CD14-positive monocyte (primary cell): ENCODE measurements around the gene PAQR5. TPM values are rescaled to one million over a fixed set of nuclear protein-coding genes. Genes with fewer than 3 reads are reported as not detected.

Experiments used
- DNase-seq, 3 donors: peaks; one replicate each; pipeline ENCODE4 v3.0.0-alpha.2; 2011 to 2022
- H2AFZ ChIP-seq: 2 replicates; pipeline ENCODE4 v1.6.0; 2012; ENCODE audit warnings: mild to moderate bottlenecking, low read depth, low read length, inconsistent platforms; ENCODE audit not compliant: insufficient read depth, poor library complexity, severe bottlenecking
- H3K27ac ChIP-seq, 2 donors: 1 replicate in 1 of 2; 2 replicates in 1 of 2; pipeline ENCODE4 v1.5.1; 2012 to 2013; ENCODE audit warnings: low read length in 2 of 2, control low read depth in 1 of 2, inconsistent platforms in 1 of 2, low read depth in 1 of 2, mild to moderate bottlenecking in 1 of 2
- H3K27me3 ChIP-seq, 2 donors: one replicate each; pipeline versions ENCODE4 v1.6.0 to v1.6.1; 2011 to 2013; ENCODE audit warnings: low read length in 2 of 2; ENCODE audit not compliant: control insufficient read depth in 2 of 2, insufficient read depth in 2 of 2
- H3K36me3 ChIP-seq, 2 donors: replicated peaks in 1 of 2; 1 replicate in 1 of 2; 2 replicates in 1 of 2; pipeline versions ENCODE4 v1.5.1 to v1.6.1; 2012 to 2013; ENCODE audit warnings: low read length in 2 of 2, control low read depth in 1 of 2, inconsistent platforms in 1 of 2, mild to moderate bottlenecking in 1 of 2; ENCODE audit not compliant: insufficient read depth in 2 of 2, control insufficient read depth in 1 of 2
- H3K4me1 ChIP-seq, 2 donors: 1 replicate in 1 of 2; 2 replicates in 1 of 2; pipeline versions ENCODE4 v1.5.1 to v1.6.1; 2012 to 2013; ENCODE audit warnings: low read length in 2 of 2, control low read depth in 1 of 2, inconsistent platforms in 1 of 2, mild to moderate bottlenecking in 1 of 2, moderate library complexity in 1 of 2; ENCODE audit not compliant: insufficient read depth in 2 of 2, control insufficient read depth in 1 of 2
- H3K4me2 ChIP-seq: replicated peaks from 2 replicates; pipeline ENCODE3; 2012; ENCODE audit warnings: low read length, moderate library complexity, mild to moderate bottlenecking; ENCODE audit not compliant: poor library complexity, severe bottlenecking; ENCODE audit errors: extremely low read depth
- H3K4me3 ChIP-seq, 3 experiments: fragments of 200-600 bp in 1 of 3; sonication (generic) in 1 of 3; replicated peaks in 1 of 3; 1 replicate in 2 of 3; 2 replicates in 1 of 3; pipeline ENCODE4 v1.5.1; 2011 to 2013; ENCODE audit warnings: low read length in 3 of 3, mild to moderate bottlenecking in 3 of 3, control low read depth in 2 of 3, low read depth in 2 of 3, inconsistent platforms in 1 of 3, moderate library complexity in 1 of 3
- H3K79me2 ChIP-seq: 2 replicates; pipeline ENCODE4 v1.6.0; 2012; ENCODE audit warnings: mild to moderate bottlenecking, control low read depth, inconsistent platforms, low read length, moderate library complexity; ENCODE audit not compliant: insufficient read depth
- H3K9ac ChIP-seq: 2 replicates; pipeline ENCODE4 v1.6.0; 2017; ENCODE audit warnings: low read length, mild to moderate bottlenecking; ENCODE audit not compliant: insufficient read depth, poor library complexity, severe bottlenecking
- H3K9me3 ChIP-seq, 2 donors: replicated peaks in 1 of 2; 1 replicate in 1 of 2; 2 replicates in 1 of 2; pipeline versions ENCODE4 v1.5.1 to v1.6.1; 2012 to 2013; ENCODE audit warnings: low read length in 2 of 2, control low read depth in 1 of 2; ENCODE audit not compliant: control insufficient read depth in 1 of 2, insufficient read depth in 1 of 2
- H4K20me1 ChIP-seq: 2 replicates; pipeline ENCODE4 v1.6.0; 2012; ENCODE audit warnings: mild to moderate bottlenecking, low read length, control low read depth, moderate library complexity; ENCODE audit not compliant: insufficient read depth
- H3K27ac Mint-ChIP-seq, 7 donors: one replicate each; pipeline ENCODE4 v1.8.0; 2020; ENCODE audit warnings: mild to moderate bottlenecking in 7 of 7, mixed read lengths in 7 of 7, moderate library complexity in 6 of 7, inconsistent platforms in 2 of 7
- H3K27me3 Mint-ChIP-seq, 3 donors: one replicate each; pipeline ENCODE4 v1.8.0; 2021 to 2022; ENCODE audit warnings: low read depth in 3 of 3, mild to moderate bottlenecking in 3 of 3, mixed read lengths in 3 of 3, moderate library complexity in 3 of 3, inconsistent platforms in 1 of 3
- H3K36me3 Mint-ChIP-seq, 2 donors: one replicate each; pipeline ENCODE4 v1.8.0; 2020; ENCODE audit warnings: mixed read lengths in 2 of 2, inconsistent platforms in 1 of 2, mild to moderate bottlenecking in 1 of 2
- H3K4me1 Mint-ChIP-seq: one replicate; pipeline ENCODE4 v1.8.0; 2020; ENCODE audit warnings: mild to moderate bottlenecking, mixed read lengths
- H3K4me3 Mint-ChIP-seq, 2 donors: one replicate each; pipeline ENCODE4 v1.8.0; 2020; ENCODE audit warnings: mild to moderate bottlenecking in 2 of 2, mixed read lengths in 2 of 2, moderate library complexity in 1 of 2
- H3K9me3 Mint-ChIP-seq, 7 donors: one replicate each; pipeline ENCODE4 v1.8.0; 2020 to 2022; ENCODE audit warnings: mixed read lengths in 7 of 7, mild to moderate bottlenecking in 6 of 7, moderate library complexity in 6 of 7, inconsistent platforms in 2 of 7
- CTCF ChIP-seq: fragments of 200-600 bp; IDR thresholded peaks from one replicate; pipeline ENCODE4 v1.8.0; 2022; ENCODE audit warnings: antibody characterized with exemption, mild to moderate bottlenecking
- WGBS: methylation state at CpG from one replicate; pipeline ENCODE4 v1.1.5; 2013; ENCODE audit warnings: missing lambda C conversion rate; ENCODE audit not compliant: insufficient coverage; 5-methylcytosine and 5-hydroxymethylcytosine counted together
- intact Hi-C, 2 donors: fragments of 100-400 bp; cut with micrococcal nuclease; formaldehyde crosslinking; loops; one replicate each; pipeline versions ENCODE4 v1.15.0 to v1.15.1; 2023
- polyA plus RNA-seq, 3 donors: library from polyadenylated mRNA; depleted of rRNA in 1 of 3; unstranded in 2 of 3; stranded (reverse) in 1 of 3; fragments of 300-500 nt in 2 of 3; fragments of >200 nt in 1 of 3; fragmentation: Illumina TruSeq in 2 of 3; gene quantifications; 1 replicate in 2 of 3; 2 replicates in 1 of 3; pipeline ENCODE4 v1.2.3, GENCODE V29; 2012 to 2021

Gene PAQR5
- polyA plus RNA-seq, 3 donors: not detected

- Histone ChIP-seq H3K9me3 (no peaks in the 10 kb centered on the region), H3K27me3 (no peaks in the 10 kb centered on the region), H3K27ac (no peak overlapping the region), H2AFZ (no peak overlapping the region), H4K20me1 (no peaks in the 10 kb centered on the region), H3K4me1 (no peaks in the 10 kb centered on the region), H3K9ac (no peak overlapping the region), H3K4me2 (no peak overlapping the region), H3K36me3 (no peaks in the 10 kb centered on the region), H3K79me2 (no peaks in the 10 kb centered on the region), H3K4me3 (no peak overlapping the region)
- WGBS: no CpG with 5 or more reads among the region's 2 CpGs
- no peaks in the 10 kb centered on the region for H3K9me3 Mint-ChIP-seq
- TF ChIP-seq CTCF: no peak
- peaks cover 4% of the 10 kb centered on the region for H3K4me1 Mint-ChIP-seq
- H3K27me3 Mint-ChIP-seq: peaks cover 0 to 7% (median 2%) of the 10 kb centered on the region in 3 donors
- DNase-seq: no peak
- H3K4me3 Mint-ChIP-seq: no peak overlapping the region
- intact Hi-C loops: no loop called here
- no peak overlapping the region for H3K27ac Mint-ChIP-seq
- H3K36me3 Mint-ChIP-seq: no peaks in the 10 kb centered on the region
These were observed 104.1 kb downstream of the PAQR5 start for GRCh38 chr15:69402816-69403215.

- Mint-ChIP-seq H3K36me3 (no peaks in the 10 kb centered on the region), H3K4me1 (peaks cover 1% of the 10 kb centered on the region), H3K4me3 (no peak overlapping the region), H3K27me3 (peaks cover 0 to 7% (median 3%) of the 10 kb centered on the region in 3 donors), H3K9me3 (no peaks in the 10 kb centered on the region), H3K27ac (no peak overlapping the region)
- no peak for DNase-seq
- Histone ChIP-seq H3K4me1 (no peaks in the 10 kb centered on the region), H3K27ac (no peak overlapping the region), H3K9ac (no peak overlapping the region), H3K9me3 (no peaks in the 10 kb centered on the region), H2AFZ (no peak overlapping the region), H4K20me1 (no peaks in the 10 kb centered on the region), H3K79me2 (no peaks in the 10 kb centered on the region), H3K27me3 (no peaks in the 10 kb centered on the region), H3K4me2 (no peak overlapping the region), H3K4me3 (no peak overlapping the region), H3K36me3 (no peaks in the 10 kb centered on the region)
- no peak for TF ChIP-seq CTCF
- 76% methylated on average over 3 of the region's 4 CpGs for WGBS
- intact Hi-C loops: no loop called here
These were observed 104.9 kb downstream of the PAQR5 start for GRCh38 chr15:69403594-69403993.
